Dendritic cell treated with granulocyte-macrophage colony-stimulating factor and Interleukin-4, amounts not matched to agents 40 ng/mL and 50 ng/mL, for 4 days (primary cell): ENCODE results near the gene TMTC1.

ENCODE experiments used
- H3K27ac Mint-ChIP-seq: one replicate; pipeline ENCODE4 v1.8.0; 2022; ENCODE audit warnings: mild to moderate bottlenecking, mixed read lengths
- H3K27me3 Mint-ChIP-seq: one replicate; pipeline ENCODE4 v1.8.0; 2022; ENCODE audit warnings: mild to moderate bottlenecking, mixed read lengths
- H3K36me3 Mint-ChIP-seq: one replicate; pipeline ENCODE4 v1.8.0; 2022; ENCODE audit warnings: low read depth, mixed read lengths
- H3K4me1 Mint-ChIP-seq: one replicate; pipeline ENCODE4 v1.8.0; 2022; ENCODE audit warnings: low read depth, mixed read lengths
- H3K4me3 Mint-ChIP-seq: one replicate; pipeline ENCODE4 v1.8.0; 2022; ENCODE audit warnings: mild to moderate bottlenecking, moderate library complexity, mixed read lengths
- H3K9me3 Mint-ChIP-seq: one replicate; pipeline ENCODE4 v1.8.0; 2022; ENCODE audit warnings: mixed read lengths
- intact Hi-C: fragments of 100-400 bp; cut with micrococcal nuclease; formaldehyde crosslinking; loops from one replicate; pipeline ENCODE4 v1.15.0; 2022

Gene TMTC1

DNA sequence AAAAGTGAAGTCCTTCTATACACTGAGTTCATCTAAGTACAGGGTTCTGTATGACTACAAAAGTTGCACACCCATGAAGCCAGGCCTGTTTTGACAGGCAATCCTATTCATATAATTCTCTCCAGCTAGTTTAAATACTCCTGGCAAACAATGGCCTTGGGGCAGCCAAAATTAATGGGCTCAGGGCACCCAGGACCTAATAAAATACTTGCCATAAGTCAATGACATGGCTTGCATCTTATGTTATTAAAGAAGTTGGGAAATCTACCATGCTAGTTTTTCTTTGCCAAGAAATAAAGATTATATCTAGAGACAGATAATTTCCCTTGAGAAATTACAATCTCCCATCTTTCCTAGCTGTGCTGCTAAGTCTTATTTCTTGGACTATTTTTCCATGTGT lies 11.1 kb upstream of the TMTC1 start:
- Mint-ChIP-seq H3K27me3 (peaks cover 13% of the 10 kb centered on the region), H3K9me3 (no peaks in the 10 kb centered on the region), H3K4me1 (peaks cover 7% of the 10 kb centered on the region), H3K4me3 (no peak overlapping the region), H3K27ac (no peak overlapping the region), H3K36me3 (no peaks in the 10 kb centered on the region)
- intact Hi-C loops: no loop called here

DNA sequence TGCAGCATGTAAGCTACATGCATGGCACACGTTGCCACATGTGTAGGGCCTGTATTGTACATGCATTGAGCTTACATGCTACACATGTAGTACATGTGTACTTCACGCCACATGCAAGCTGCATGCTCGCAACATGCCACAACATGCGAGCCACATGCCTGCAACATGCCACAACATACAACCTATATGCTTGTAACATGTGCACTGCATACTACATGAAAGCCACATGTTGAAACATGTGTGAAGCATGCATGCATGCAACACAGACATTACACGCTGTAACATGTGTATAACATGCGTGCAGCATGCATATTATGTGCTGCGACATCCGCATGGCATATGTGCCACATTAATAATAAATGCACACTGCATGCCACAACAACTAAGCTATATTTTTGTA lies 9.1 kb upstream of the TMTC1 start:
- H3K27ac Mint-ChIP-seq: no peak overlapping the region
- H3K27me3 Mint-ChIP-seq: peaks cover 11% of the 10 kb centered on the region
- no peak overlapping the region for H3K4me3 Mint-ChIP-seq
- peaks cover 5% of the 10 kb centered on the region for H3K4me1 Mint-ChIP-seq
- intact Hi-C loops: no loop called here
- H3K9me3 Mint-ChIP-seq: no peaks in the 10 kb centered on the region
- H3K36me3 Mint-ChIP-seq: no peaks in the 10 kb centered on the region

DNA sequence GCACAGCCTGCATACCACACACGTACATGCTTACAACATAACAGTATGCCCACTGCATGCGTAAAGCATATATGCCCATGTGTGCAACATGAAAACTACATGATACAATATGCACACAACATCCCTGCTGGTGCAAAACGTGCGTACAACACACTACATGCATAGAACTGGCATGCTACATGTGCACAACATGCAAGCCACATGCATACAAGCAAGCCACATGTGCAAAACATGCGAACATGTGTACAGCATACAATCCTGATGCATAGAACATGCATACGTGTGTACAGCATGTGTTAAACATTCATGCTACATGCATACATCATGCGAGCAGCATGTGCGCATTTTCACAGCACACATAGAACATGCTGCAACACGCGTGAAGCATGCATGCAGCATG lies 8.4 kb upstream of the TMTC1 start:
- intact Hi-C loops: no loop called here
- H3K36me3 Mint-ChIP-seq: no peaks in the 10 kb centered on the region
- no peak overlapping the region for H3K27ac Mint-ChIP-seq
- peaks cover 10% of the 10 kb centered on the region for H3K27me3 Mint-ChIP-seq
- H3K4me3 Mint-ChIP-seq: no peak overlapping the region
- no peaks in the 10 kb centered on the region for H3K9me3 Mint-ChIP-seq
- H3K4me1 Mint-ChIP-seq: no peaks in the 10 kb centered on the region

DNA sequence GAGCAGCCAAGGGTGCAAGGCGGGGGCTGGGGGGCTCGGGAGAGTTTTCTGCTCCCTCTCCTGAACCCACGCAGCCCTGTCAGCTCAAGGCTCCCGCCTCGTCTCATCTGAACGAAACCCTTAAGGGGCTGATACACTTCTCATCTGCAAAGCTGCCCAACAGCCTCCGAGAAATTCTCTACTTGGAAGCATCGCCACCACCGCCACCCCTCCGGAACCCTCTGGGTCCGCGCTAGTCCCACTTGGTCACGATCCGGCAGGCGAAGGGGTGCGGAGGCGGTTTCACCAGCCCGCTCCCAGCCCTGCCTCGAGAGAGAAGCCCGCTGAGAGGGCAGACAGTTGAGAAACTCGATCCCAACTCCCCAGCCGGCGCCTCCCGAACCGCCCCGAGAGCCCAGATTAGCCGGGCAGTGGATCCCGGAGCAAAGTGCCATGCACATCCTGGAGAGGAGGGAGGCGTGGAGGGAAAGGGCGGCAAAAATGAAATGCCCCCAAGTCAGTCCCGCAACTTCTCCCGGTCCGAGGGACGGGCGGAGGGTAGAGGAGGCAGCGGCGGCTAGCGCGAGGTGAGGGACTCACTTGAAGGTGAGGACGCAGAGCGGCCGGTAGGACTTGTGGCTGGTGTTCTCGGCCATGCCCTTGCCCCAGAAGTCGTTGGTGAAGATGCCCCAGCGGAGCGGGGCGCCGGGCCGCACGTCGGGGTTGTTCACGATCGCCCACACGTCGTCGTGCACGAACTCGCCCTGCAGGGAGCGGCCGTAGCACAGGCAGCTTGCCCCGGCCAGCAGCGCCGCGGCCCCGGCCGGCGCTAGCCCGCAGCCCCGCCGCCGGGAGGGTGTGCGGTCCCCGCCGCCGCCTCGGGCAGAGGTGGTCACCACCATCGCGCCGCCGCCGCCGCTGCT lies 620 bp downstream of the TMTC1 start:
- peaks cover 5% of the 10 kb centered on the region for H3K36me3 Mint-ChIP-seq
- intact Hi-C loops: no loop called here
- peak overlapping the region; percentile 91 for H3K27ac Mint-ChIP-seq
- peaks cover 16% of the 10 kb centered on the region for H3K4me1 Mint-ChIP-seq
- H3K27me3 Mint-ChIP-seq: peaks cover 32% of the 10 kb centered on the region
- no peaks in the 10 kb centered on the region for H3K9me3 Mint-ChIP-seq
- H3K4me3 Mint-ChIP-seq: peak overlapping the region; percentile 95

DNA sequence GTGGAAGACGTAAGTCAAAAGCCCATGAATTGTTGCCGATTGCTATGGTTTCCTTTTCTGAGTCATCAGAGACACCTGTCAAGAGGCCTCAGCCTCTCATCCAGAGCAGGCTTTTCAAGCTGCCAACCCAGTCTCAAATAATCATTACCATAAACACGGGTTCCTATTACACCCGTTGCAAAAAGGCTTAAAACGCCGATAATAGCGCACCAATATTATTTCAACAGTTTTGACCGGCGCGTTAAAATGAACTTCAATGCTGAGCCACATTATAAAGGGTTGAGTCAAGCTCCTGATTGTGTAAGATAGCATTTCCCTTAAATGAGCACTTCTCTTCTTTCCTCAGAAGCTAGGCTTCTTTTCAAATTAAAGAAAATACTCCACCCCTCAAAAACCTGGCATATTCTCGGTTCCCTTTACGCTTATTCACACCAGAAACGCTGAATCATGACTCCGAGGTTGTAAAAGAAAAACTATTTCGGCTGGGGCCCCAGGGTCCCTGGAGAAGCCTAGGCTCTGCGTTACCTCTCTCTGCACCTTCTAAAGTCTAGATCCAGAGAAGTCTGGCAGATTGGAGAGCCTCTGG lies 1.4 kb downstream of the TMTC1 start:
- peaks cover 16% of the 10 kb centered on the region for H3K4me1 Mint-ChIP-seq
- peaks cover 5% of the 10 kb centered on the region for H3K36me3 Mint-ChIP-seq
- peaks cover 27% of the 10 kb centered on the region for H3K27me3 Mint-ChIP-seq
- peak overlapping the region; percentile 95 for H3K4me3 Mint-ChIP-seq
- intact Hi-C loops: no loop called here
- peak overlapping the region; percentile 91 for H3K27ac Mint-ChIP-seq
- H3K9me3 Mint-ChIP-seq: no peaks in the 10 kb centered on the region

DNA sequence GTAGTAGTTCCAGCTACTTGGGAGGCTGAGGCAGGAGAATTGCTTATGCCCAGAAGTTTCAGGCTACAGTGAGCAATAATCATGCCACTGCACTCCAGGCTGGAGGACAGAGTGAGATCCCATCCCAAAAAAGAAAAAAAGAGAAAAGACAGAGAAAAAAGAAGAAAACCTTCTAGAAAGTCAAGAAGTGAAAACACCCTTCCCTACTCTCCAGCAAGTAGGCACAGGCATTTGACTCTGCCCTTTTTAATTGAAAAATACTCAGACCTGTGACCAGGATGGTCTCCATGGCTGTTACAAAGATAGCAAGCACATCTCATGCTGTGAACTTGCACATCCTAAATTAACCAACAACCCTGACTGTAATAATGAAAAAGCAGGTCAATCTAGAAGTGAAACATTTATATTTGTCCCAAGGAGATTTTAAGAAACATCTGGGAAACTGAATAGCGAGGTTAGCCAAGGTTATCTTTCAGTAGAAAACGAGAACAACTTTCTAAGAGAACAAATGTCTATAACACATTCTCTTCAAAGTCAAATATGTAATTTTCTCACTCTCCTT lies 2.0 kb downstream of the TMTC1 start:
- H3K27ac Mint-ChIP-seq: peak overlapping the region; percentile 91

DNA sequence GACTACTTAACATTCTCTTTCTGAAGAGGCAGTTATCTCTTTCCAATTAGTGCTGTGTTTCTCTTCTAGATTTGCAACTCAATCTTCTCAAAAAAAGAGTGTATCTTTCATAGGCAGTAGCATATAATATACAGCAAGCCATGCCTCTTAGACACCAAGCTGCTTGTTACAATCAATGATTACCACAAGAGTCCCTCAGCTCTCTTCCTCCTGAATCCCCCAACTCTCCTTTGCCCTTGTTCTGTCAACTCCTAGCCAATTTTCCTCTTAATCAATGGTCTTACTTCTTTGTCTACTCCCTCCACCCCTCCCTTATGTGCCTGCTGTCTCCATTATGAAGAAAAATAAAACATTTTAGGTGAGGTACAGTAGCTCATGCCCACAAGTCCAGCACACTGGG lies 2.6 kb downstream of the TMTC1 start:
- H3K27me3 Mint-ChIP-seq: peaks cover 28% of the 10 kb centered on the region
- peaks cover 13% of the 10 kb centered on the region for H3K36me3 Mint-ChIP-seq
- H3K27ac Mint-ChIP-seq: peak overlapping the region; percentile 91
- peak overlapping the region; percentile 95 for H3K4me3 Mint-ChIP-seq
- intact Hi-C loops: no loop called here
- H3K4me1 Mint-ChIP-seq: peaks cover 19% of the 10 kb centered on the region
- H3K9me3 Mint-ChIP-seq: peaks cover 8% of the 10 kb centered on the region

More for the DNA sequence above, 2.0 kb downstream of the TMTC1 start:
- peak overlapping the region; percentile 95 for H3K4me3 Mint-ChIP-seq
- peaks cover 16% of the 10 kb centered on the region for H3K4me1 Mint-ChIP-seq
- intact Hi-C loops: no loop called here
- H3K9me3 Mint-ChIP-seq: peaks cover 3% of the 10 kb centered on the region
- peaks cover 8% of the 10 kb centered on the region for H3K36me3 Mint-ChIP-seq
- H3K27me3 Mint-ChIP-seq: peaks cover 29% of the 10 kb centered on the region

DNA sequence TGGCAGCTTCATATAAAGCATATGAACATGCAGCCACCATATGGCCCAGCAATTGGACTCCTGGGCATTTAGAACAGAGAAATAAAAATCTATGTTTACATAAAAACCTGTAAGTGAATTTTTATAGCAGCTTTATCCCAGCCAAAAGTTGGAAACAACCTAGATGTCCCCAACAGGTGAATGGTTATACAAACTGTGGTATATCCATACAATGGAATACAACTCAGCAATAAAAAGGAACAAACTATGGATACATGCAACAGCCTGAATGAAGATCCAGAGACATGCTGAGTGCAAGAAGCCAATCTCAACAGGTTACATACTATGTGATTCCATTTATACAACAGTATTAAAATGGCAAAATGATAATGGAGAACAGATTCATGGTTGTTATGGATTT lies 3.7 kb downstream of the TMTC1 start:
- H3K9me3 Mint-ChIP-seq: peaks cover 19% of the 10 kb centered on the region
- no peak overlapping the region for H3K27ac Mint-ChIP-seq
- peaks cover 20% of the 10 kb centered on the region for H3K4me1 Mint-ChIP-seq
- no peak overlapping the region for H3K4me3 Mint-ChIP-seq
- H3K27me3 Mint-ChIP-seq: peaks cover 19% of the 10 kb centered on the region
- peaks cover 21% of the 10 kb centered on the region for H3K36me3 Mint-ChIP-seq
- intact Hi-C loops: no loop called here

DNA sequence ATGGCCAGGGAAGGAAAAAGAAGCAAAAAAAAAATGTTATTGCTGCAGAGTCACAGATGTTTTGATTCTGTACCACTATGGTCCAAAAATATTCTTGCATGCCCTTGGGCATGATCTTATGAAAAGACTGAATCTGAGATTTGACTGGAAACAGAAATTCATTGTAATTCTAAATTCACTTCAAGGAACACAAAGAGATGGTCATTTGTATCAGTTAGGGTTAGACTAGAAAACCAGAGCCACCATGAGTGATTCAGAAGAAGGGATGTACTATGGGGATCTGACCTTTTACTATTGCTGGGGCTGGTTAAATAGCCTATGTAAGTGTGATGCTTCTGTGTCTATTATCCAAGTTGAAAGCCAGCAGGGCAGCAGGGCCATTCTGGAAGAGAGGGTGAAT lies 5.2 kb downstream of the TMTC1 start:
- H3K4me1 Mint-ChIP-seq: peaks cover 27% of the 10 kb centered on the region
- no peak overlapping the region for H3K27ac Mint-ChIP-seq

DNA sequence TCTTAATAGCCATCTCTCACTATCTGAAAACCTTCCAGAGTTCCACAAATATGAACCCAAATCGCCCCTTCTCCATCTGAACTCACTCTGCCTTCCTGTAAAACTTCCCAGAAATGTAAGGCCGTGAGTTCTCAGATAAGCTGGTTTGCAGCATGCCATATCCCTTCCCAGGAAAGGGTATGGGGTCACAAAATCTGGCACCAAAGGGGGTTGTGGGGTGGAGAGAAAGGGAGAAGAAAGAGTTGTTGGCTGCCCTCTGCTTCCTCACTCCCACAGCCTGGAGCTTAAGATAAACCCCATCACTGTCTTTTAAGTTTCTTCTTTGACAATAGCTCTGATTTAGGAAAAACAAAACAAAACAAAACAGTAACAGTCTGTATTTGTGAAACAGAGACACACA lies 10.7 kb downstream of the TMTC1 start:
- Mint-ChIP-seq H3K9me3 (peaks cover 23% of the 10 kb centered on the region), H3K4me1 (peaks cover 38% of the 10 kb centered on the region), H3K4me3 (no peak overlapping the region), H3K27ac (no peak overlapping the region), H3K27me3 (peaks cover 4% of the 10 kb centered on the region), H3K36me3 (peaks cover 15% of the 10 kb centered on the region)
- intact Hi-C loops: no loop called here

More for the DNA sequence above, 5.2 kb downstream of the TMTC1 start:
- no peak overlapping the region for H3K4me3 Mint-ChIP-seq
- peaks cover 23% of the 10 kb centered on the region for H3K9me3 Mint-ChIP-seq
- peaks cover 11% of the 10 kb centered on the region for H3K27me3 Mint-ChIP-seq
- peaks cover 21% of the 10 kb centered on the region for H3K36me3 Mint-ChIP-seq
- intact Hi-C loops: no loop called here

DNA sequence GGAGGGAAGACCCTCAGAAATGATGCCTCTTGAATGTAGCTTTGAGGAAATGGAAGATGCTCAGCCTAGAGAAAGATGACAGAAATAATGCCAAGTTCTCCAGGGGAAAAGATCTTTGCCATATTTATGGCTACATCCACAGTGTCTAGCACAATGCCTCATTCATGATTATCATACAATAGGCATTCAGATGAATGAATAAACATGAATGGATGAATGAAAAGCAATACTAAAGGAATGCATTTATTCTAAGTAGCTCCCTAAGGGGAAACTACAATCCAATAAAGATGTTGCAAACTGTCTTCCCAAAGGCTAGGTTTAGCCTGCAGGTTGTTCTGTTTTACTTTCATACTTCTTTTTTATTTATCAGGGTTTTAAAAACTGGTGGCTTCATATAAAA lies 12.0 kb downstream of the TMTC1 start:
- Mint-ChIP-seq H3K27me3 (peaks cover 1% of the 10 kb centered on the region), H3K9me3 (peaks cover 20% of the 10 kb centered on the region), H3K4me3 (no peak overlapping the region), H3K4me1 (peaks cover 42% of the 10 kb centered on the region), H3K36me3 (peaks cover 13% of the 10 kb centered on the region), H3K27ac (no peak overlapping the region)
- intact Hi-C loops: no loop called here

DNA sequence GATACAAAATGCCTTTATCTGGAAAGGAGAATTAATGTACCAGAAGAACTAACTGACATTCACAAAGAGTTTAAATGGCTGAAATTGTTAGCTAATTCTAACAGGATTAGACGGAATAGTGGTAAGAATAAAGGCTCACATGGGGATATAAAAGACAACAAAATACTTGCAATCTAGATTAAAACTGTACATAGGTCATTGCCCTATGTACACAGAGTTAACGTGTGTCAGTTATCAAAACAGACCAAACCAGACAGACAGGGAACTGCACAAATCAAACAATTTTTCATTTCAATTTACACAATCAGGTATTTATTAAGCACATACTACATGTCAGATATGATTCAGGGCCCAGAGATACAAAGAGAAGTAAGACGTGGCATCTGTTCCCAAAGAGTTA lies 12.6 kb downstream of the TMTC1 start:
- Mint-ChIP-seq H3K27ac (no peak overlapping the region), H3K9me3 (peaks cover 14% of the 10 kb centered on the region), H3K27me3 (peaks cover 1% of the 10 kb centered on the region), H3K4me3 (no peak overlapping the region), H3K36me3 (peaks cover 13% of the 10 kb centered on the region), H3K4me1 (peaks cover 39% of the 10 kb centered on the region)
- intact Hi-C loops: no loop called here

DNA sequence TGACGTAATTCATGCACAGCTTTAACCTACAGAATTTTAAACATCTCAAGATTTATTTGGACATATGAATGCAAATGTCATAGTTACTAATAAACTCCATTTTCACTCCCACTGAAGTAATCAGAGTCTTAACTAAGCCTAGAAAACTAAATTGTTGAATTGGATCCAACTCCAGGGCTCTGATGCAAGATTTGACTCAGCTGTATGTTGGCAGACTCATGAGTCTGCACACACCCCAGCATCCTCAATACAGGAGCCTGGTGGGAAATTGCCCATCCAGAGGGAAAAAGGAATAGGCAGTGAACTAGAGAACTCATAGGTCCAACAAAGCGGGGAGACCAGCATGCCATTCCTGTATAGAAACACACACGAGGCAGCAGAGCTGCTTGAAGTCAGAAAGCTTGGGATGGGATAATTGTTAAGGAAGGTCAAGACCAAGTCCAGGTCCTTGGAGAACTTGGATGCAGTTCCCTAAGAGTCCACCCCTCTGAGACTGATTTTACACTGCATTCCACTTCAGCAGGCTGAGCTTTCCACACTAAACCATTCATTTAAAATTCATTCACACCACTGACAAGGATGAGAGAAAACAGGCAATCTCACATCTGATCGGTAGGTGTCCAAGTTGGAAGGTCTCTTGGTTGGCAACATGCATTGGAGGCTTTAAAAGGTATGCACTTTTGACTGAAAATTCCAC lies 14.4 kb downstream of the TMTC1 start:
- no peak overlapping the region for H3K4me3 Mint-ChIP-seq
- H3K27me3 Mint-ChIP-seq: peaks cover 1% of the 10 kb centered on the region
- H3K36me3 Mint-ChIP-seq: peaks cover 10% of the 10 kb centered on the region
- intact Hi-C loops: no loop called here
- no peaks in the 10 kb centered on the region for H3K9me3 Mint-ChIP-seq
- H3K4me1 Mint-ChIP-seq: peaks cover 31% of the 10 kb centered on the region
- H3K27ac Mint-ChIP-seq: no peak overlapping the region

DNA sequence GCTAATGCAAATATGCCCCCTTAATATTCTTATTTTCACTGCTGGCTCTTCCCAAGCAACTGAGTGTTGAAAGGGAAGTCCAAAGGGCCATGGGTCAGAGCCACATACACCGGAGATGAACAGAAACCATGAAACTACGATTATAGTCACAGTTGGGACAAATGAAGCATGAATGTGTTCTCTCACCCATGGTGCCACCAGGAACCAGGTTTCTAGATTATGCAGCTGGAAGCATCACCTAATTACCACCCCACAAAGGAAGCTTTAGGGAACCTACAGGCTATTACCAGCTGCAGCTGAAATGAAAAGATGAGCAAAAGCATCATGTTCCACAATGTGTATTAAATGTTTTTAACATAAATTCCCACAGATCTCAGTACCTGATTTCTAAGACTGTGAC lies 15.4 kb downstream of the TMTC1 start:
- peaks cover 10% of the 10 kb centered on the region for H3K36me3 Mint-ChIP-seq
- intact Hi-C loops: no loop called here

More for the DNA sequence above, 15.4 kb downstream of the TMTC1 start:
- Mint-ChIP-seq H3K4me3 (no peak overlapping the region), H3K4me1 (peaks cover 31% of the 10 kb centered on the region), H3K27ac (no peak overlapping the region), H3K9me3 (no peaks in the 10 kb centered on the region), H3K27me3 (peaks cover 1% of the 10 kb centered on the region)
